ENCODE data around the gene PDE1C. TPM values are rescaled to one million over a fixed set of nuclear protein-coding genes. Genes with fewer than 3 reads are reported as not detected.

The PDE1C gene
- total RNA-seq, 1 experiment from 2014 or later, result not detected

DNA sequence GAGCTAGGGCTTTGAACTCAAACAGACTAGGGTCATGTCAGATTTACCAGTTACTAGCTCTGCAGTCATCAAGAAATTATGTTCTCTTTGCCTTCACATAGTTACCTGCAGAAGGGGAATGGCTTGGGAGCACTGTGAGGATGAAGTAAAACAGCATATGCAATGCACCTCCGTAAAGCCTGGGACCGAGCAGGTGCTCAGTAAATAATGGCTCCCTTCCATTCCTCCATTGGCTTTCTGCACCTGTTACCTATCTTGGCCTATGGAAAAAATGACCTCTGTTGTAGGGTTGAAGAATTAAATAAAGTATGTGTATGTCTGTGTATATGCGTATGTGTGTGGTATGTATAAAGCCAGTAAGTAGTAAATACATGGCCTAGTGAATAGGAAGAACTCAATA, 78.8 kb downstream of the PDE1C start:
- no peak for DNase-seq (ENCODE audit: low spot score)
- no TSS peak for BruUV-seq (replicated peaks)
- Histone ChIP-seq H3K36me3 (ENCODE audit: insufficient read depth, low read length, poor library complexity, severe bottlenecking) (no peaks in the 10 kb centered on the region), H3K9me3 (ENCODE audit: low read depth, low read length, poor library complexity, severe bottlenecking) (no peaks in the 10 kb centered on the region), H3K27ac (ENCODE audit: low read depth, low read length, poor library complexity, severe bottlenecking) (no peak overlapping the region), H3K27me3 (replicated peaks; ENCODE audit: insufficient read depth, low read depth, low read length, poor library complexity) (peaks cover 12% of the 10 kb centered on the region), H3K4me3 (ENCODE audit: low read depth, low read length, poor library complexity, severe bottlenecking) (no peak overlapping the region), H3K4me1 (ENCODE audit: insufficient read depth, low read length, poor library complexity, severe bottlenecking) (no peaks in the 10 kb centered on the region)
- intact Hi-C loops (cut with micrococcal nuclease; ENCODE audit: unreplicated experiment), result no loop called here
- CTCF ChIA-PET, result no interaction called here
- POLR2A ChIA-PET (ENCODE audit: low non-redundant PET), result no interaction called here
- TF ChIP-seq EZH2 (IDR thresholded peaks at IDR 0.05; ENCODE audit: borderline replicate concordance, low read depth, low read length, poor library complexity, severe bottlenecking), result no peak
- TF ChIP-seq, protein P1, sequence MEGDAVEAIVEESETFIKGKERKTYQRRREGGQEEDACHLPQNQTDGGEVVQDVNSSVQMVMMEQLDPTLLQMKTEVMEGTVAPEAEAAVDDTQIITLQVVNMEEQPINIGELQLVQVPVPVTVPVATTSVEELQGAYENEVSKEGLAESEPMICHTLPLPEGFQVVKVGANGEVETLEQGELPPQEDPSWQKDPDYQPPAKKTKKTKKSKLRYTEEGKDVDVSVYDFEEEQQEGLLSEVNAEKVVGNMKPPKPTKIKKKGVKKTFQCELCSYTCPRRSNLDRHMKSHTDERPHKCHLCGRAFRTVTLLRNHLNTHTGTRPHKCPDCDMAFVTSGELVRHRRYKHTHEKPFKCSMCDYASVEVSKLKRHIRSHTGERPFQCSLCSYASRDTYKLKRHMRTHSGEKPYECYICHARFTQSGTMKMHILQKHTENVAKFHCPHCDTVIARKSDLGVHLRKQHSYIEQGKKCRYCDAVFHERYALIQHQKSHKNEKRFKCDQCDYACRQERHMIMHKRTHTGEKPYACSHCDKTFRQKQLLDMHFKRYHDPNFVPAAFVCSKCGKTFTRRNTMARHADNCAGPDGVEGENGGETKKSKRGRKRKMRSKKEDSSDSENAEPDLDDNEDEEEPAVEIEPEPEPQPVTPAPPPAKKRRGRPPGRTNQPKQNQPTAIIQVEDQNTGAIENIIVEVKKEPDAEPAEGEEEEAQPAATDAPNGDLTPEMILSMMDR (conservative IDR thresholded peaks at IDR 0.05; ENCODE audit: low read depth, low read length), result no peak

DNA sequence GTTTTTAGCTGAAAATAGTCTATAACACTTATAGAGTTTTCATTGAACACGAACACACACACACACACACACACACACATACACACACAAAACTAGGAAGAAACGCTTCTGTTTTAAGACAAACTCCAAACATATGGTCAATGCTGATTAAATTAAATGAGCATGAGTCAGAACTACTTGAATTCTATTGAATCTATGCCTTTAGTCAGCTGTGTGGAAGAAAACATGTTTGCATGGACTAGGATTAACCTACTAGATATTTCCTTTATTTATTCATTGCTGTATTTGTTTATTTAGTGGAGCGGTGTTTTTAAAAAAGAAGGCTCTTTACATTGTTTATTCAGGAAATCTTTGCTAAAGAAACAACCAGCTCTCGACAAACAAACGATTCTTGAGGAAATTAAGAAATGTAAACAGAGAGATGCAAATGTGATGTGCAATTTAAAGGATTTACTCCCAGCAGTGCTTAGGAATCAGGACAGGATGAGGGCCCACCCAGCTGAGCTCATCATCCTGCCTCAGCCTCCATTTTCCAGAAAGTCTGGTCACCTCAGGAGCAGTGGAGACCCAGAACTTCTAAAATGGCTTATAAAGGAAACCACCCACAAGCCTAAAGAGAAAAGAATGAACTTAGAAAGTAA, 83.2 kb downstream of the PDE1C start:
- H3K9me3 ChIP-seq (ENCODE audit: low read depth, low read length, poor library complexity, severe bottlenecking), result no peaks in the 10 kb centered on the region
- DNase-seq (ENCODE audit: low spot score), result no peak
- BruUV-seq (replicated peaks), result no TSS peak
- no peaks in the 10 kb centered on the region for H3K36me3 ChIP-seq (ENCODE audit: insufficient read depth, low read length, poor library complexity, severe bottlenecking)
- ChIA-PET CTCF (no interaction called here), POLR2A (ENCODE audit: low non-redundant PET) (no interaction called here)
- no peak overlapping the region for H3K4me3 ChIP-seq (ENCODE audit: low read depth, low read length, poor library complexity, severe bottlenecking)
- TF ChIP-seq EZH2 (IDR thresholded peaks at IDR 0.05; ENCODE audit: borderline replicate concordance, low read depth, low read length, poor library complexity, severe bottlenecking), result no peak
- TF ChIP-seq, protein P1 (conservative IDR thresholded peaks at IDR 0.05; ENCODE audit: low read depth, low read length), result no peak
- H3K4me1 ChIP-seq (ENCODE audit: insufficient read depth, low read length, poor library complexity, severe bottlenecking), result no peaks in the 10 kb centered on the region
- no peak overlapping the region for H3K27ac ChIP-seq (ENCODE audit: low read depth, low read length, poor library complexity, severe bottlenecking)
- H3K27me3 ChIP-seq (replicated peaks; ENCODE audit: insufficient read depth, low read depth, low read length, poor library complexity), result no peaks in the 10 kb centered on the region
- intact Hi-C loops (cut with micrococcal nuclease; ENCODE audit: unreplicated experiment), result no loop called here

DNA sequence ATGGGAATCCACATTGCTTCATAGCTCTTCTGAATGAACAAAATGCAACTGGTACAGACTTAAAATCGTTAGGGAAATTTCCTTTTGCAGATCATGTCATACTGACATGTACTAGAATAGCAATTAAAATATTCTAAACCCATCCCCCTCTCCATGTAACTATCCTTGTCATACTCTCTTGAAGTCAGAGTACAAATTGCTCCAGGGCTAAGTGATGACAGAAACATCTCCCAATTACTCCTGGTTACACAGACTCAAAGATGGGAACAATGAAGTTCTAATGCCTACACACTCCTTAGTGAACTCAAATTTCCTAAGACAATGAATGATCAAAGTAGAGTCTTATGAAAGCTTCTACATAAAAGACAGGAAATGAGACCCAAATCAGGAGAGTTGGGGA, 87.2 kb downstream of the PDE1C start:
- BruUV-seq (replicated peaks), result no TSS peak
- Histone ChIP-seq H3K4me3 (ENCODE audit: low read depth, low read length, poor library complexity, severe bottlenecking) (no peak overlapping the region), H3K27me3 (replicated peaks; ENCODE audit: insufficient read depth, low read depth, low read length, poor library complexity) (no peaks in the 10 kb centered on the region), H3K9me3 (ENCODE audit: low read depth, low read length, poor library complexity, severe bottlenecking) (no peaks in the 10 kb centered on the region), H3K36me3 (ENCODE audit: insufficient read depth, low read length, poor library complexity, severe bottlenecking) (no peaks in the 10 kb centered on the region), H3K4me1 (ENCODE audit: insufficient read depth, low read length, poor library complexity, severe bottlenecking) (no peaks in the 10 kb centered on the region), H3K27ac (ENCODE audit: low read depth, low read length, poor library complexity, severe bottlenecking) (no peak overlapping the region)
- TF ChIP-seq EZH2 (IDR thresholded peaks at IDR 0.05; ENCODE audit: borderline replicate concordance, low read depth, low read length, poor library complexity, severe bottlenecking), result no peak
- TF ChIP-seq, protein P1 (conservative IDR thresholded peaks at IDR 0.05; ENCODE audit: low read depth, low read length), result no peak
- no peak for DNase-seq (ENCODE audit: low spot score)
- CTCF ChIA-PET, result no interaction called here
- POLR2A ChIA-PET (ENCODE audit: low non-redundant PET), result no interaction called here
- intact Hi-C loops (cut with micrococcal nuclease; ENCODE audit: unreplicated experiment), result no loop called here

All from A673 (cell line).